22Rv1 (cell line): Measurements from ENCODE around the gene CAMSAP2.
"Not testable (repeated sequence)": the region's sequence is repeated elsewhere in the genome, so short reads cannot be mapped to it uniquely, and the experiment has no call there.

ENCODE experiments used
- H3K27ac ChIP-seq: fragments of 450-650 bp; 2 replicates; pipeline ENCODE4 v1.5.1; 2017
- CTCF ChIP-seq: fragments of 450-650 bp; IDR thresholded peaks from 2 replicates; pipeline ENCODE4 v1.5.1; 2017; ENCODE audit warnings: mild to moderate bottlenecking
- ZFX ChIP-seq: fragments of 450-650 bp; IDR thresholded peaks from 2 replicates; pipeline ENCODE4 v1.6.1; 2017; ENCODE audit warnings: antibody characterized with exemption, borderline replicate concordance

The CAMSAP2 gene

GRCh38 chr1:200786788-200787187, 48.1 kb downstream of the CAMSAP2 start:
- H3K27ac ChIP-seq: no peak overlapping the region
- TF ChIP-seq ZFX: no peak
- TF ChIP-seq CTCF: no peak

DNA sequence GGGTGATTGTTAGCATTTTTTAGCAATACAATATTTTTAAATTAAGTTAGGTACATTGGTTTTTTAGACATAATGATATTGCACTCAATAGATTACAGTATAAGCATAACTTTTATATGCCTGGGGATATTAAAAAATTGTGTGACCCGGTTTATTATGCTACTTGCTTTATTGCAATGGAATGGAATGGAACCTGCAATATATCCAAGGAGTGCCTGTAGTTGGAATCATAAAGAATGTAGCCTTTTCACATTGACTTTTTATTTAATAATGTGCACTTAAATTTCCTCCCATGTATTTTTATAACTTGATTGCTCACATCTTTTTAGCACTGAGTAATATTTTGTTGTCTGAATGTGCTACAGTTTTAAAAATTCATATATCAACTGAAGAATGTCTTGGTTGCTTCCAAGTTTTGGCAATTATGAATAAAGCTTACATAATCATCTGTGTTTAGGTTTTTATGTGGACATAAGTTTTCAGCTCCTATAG, 49.2 kb downstream of the CAMSAP2 start:
- no peak for TF ChIP-seq CTCF
- no peak for TF ChIP-seq ZFX

GRCh38 chr1:200791012-200791411, 52.3 kb downstream of the CAMSAP2 start:
- not testable (repeated sequence) for H3K27ac ChIP-seq

More for the DNA sequence above, 49.2 kb downstream of the CAMSAP2 start:
- no peak overlapping the region for H3K27ac ChIP-seq

GRCh38 chr1:200793677-200794076, 55.0 kb downstream of the CAMSAP2 start:
- no peak overlapping the region for H3K27ac ChIP-seq

DNA sequence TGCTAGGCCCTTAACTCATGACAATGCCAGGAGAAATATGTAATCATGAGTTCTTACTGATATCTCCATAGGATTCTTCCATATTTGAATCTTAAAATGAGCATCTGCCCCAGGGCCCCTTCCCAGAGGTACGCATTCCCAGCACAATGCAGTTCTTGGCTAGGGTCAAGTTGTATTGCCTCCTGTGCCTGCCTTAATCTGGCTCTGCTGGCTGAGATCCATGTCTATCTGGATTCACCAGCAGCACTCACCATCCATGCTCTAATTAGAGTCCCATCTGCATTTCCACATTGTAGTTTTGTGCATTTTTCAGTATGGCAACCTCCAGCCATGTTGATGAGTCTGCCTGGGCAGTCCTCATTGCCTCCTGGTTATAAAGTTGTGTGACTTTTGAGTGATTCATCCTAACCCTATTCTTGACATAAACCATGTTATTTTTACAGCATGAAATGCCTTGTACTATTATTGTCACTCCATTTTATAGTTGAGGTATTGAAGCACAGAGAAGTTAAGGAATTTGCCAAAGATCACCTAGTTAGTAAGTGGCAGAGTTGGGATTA, 55.9 kb downstream of the CAMSAP2 start:
- no peak overlapping the region for H3K27ac ChIP-seq
- TF ChIP-seq CTCF: no peak
- no peak for TF ChIP-seq ZFX

More at GRCh38 chr1:200793677-200794076, 55.0 kb downstream of the CAMSAP2 start:
- no peak for TF ChIP-seq ZFX
- TF ChIP-seq CTCF: no peak

- TF ChIP-seq ZFX (no peak), CTCF (no peak)
- H3K27ac ChIP-seq: no peak overlapping the region
Measured at GRCh38 chr1:200795156-200795555, 56.5 kb downstream of the CAMSAP2 start.

- no peak for TF ChIP-seq ZFX
- no peak for TF ChIP-seq CTCF
- no peak overlapping the region for H3K27ac ChIP-seq
Measured at GRCh38 chr1:200802042-200802441, 63.3 kb downstream of the CAMSAP2 start.
